Measurements from ENCODE around the gene TBC1D4.

- no peak for TF ChIP-seq EZH2 (IDR thresholded peaks at IDR 0.05; ENCODE audit: low read depth)
- TF ChIP-seq, protein P1, sequence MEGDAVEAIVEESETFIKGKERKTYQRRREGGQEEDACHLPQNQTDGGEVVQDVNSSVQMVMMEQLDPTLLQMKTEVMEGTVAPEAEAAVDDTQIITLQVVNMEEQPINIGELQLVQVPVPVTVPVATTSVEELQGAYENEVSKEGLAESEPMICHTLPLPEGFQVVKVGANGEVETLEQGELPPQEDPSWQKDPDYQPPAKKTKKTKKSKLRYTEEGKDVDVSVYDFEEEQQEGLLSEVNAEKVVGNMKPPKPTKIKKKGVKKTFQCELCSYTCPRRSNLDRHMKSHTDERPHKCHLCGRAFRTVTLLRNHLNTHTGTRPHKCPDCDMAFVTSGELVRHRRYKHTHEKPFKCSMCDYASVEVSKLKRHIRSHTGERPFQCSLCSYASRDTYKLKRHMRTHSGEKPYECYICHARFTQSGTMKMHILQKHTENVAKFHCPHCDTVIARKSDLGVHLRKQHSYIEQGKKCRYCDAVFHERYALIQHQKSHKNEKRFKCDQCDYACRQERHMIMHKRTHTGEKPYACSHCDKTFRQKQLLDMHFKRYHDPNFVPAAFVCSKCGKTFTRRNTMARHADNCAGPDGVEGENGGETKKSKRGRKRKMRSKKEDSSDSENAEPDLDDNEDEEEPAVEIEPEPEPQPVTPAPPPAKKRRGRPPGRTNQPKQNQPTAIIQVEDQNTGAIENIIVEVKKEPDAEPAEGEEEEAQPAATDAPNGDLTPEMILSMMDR (conservative IDR thresholded peaks at IDR 0.05) = no peak
Measured at GRCh38 chr13:75458696-75459422, 23.1 kb downstream of the TBC1D4 start.
